GM12872 (cell line): Measurements from ENCODE around the gene FGF2.

ENCODE experiments used
- TF ChIP-seq, protein P1 (sequence below): IDR thresholded peaks from 3 replicates; pipeline ENCODE4 v1.5.1; 2011; ENCODE audit warnings: low read depth, mild to moderate bottlenecking, low read length, moderate library complexity; ENCODE audit not compliant: insufficient read depth

FGF2 gene

GRCh38 chr4:122842984-122843531, 16.4 kb downstream of the FGF2 start:
- TF ChIP-seq, protein P1, sequence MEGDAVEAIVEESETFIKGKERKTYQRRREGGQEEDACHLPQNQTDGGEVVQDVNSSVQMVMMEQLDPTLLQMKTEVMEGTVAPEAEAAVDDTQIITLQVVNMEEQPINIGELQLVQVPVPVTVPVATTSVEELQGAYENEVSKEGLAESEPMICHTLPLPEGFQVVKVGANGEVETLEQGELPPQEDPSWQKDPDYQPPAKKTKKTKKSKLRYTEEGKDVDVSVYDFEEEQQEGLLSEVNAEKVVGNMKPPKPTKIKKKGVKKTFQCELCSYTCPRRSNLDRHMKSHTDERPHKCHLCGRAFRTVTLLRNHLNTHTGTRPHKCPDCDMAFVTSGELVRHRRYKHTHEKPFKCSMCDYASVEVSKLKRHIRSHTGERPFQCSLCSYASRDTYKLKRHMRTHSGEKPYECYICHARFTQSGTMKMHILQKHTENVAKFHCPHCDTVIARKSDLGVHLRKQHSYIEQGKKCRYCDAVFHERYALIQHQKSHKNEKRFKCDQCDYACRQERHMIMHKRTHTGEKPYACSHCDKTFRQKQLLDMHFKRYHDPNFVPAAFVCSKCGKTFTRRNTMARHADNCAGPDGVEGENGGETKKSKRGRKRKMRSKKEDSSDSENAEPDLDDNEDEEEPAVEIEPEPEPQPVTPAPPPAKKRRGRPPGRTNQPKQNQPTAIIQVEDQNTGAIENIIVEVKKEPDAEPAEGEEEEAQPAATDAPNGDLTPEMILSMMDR: no peak

DNA sequence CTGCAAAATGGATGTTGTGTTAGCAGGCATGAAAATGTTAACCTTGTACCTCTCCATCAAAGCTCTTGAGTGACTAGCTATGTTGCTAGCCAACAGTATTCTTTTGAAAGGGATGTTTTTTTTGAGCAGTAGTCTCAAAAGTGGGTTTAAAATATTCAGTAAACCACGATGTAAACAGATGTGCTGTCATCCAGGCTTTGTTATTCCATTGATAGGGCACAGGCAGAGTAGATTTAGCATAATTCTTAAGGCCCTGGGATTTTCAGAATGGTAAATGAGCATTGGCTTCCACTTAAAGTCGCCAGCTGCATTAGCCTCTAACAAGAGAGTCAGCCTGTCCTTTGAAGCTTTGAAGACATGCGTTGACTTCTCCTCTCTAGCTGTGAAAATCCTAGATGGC, 18.4 kb downstream of the FGF2 start:
- TF ChIP-seq, protein P1: no peak

GRCh38 chr4:122845760-122846159, 19.1 kb downstream of the FGF2 start:
- TF ChIP-seq, protein P1: no peak

DNA sequence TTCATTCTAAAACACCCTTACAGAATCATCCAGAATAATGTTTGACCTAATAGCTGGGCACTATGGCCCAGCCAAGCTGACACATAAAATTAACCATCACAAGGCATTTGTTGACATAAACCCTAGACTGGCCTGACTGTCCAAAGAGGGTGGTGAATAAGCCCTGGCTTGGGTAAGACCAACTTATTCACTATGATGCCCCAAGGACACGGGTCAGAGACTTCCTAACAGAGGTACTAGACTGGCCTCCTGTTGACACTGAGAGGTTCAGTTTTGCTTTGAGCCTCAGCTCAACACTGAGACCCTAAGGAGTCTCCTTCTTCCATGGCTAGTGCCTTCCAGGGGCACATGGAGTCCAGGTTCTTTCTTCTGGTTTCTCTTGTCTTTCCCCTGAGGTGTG, 21.3 kb downstream of the FGF2 start:
- TF ChIP-seq, protein P1: no peak

DNA sequence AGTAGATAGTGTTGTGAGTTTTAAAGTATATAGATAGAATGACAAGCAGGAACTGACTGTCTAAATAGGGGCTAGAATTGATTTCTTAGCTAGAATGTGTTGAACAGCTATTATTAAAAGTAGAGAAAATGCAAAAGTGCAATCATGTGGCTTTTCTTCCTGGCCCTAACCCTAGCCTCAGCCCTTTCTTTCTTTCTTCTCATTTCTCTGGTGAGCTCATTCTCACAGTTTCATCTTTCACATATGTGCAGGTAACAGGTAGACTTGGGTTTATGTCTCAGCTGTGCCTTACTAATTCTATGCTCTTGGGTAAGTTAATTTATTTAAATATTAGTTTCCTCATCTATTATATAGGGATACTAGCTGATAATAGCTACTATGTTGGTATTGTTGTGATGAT, 24.9 kb downstream of the FGF2 start:
- TF ChIP-seq, protein P1: no peak

- TF ChIP-seq, protein P1: no peak
These were observed 28.1 kb downstream of the FGF2 start for GRCh38 chr4:122854447-122855352.

GRCh38 chr4:122855353-122855890, 28.8 kb downstream of the FGF2 start:
- TF ChIP-seq, protein P1: no peak
